Heart right ventricle (tissue), 16 donors: Measurements from ENCODE around the gene PIK3R4. TPM values are rescaled to one million over a fixed set of nuclear protein-coding genes. Genes with fewer than 3 reads are reported as not detected.

Experiments used
- ATAC-seq, 8 donors: fragments of 200-7000 bp; cut with Tn5 transposase; one replicate each; pipeline ENCODE4 v1.9.1; 2020; ENCODE audit warnings: mild to moderate bottlenecking in 8 of 8, moderate library complexity in 8 of 8, moderate number of reproducible peaks in 1 of 8
- DNase-seq, 2 donors: peaks; one replicate each; pipeline ENCODE4 v3.0.0-alpha.2; 2020
- H3K27ac ChIP-seq, 10 donors: fragments of 200-600 bp; sonication (generic) in 2 of 10; one replicate each; pipeline versions ENCODE4 v1.5.0 to v1.8.0; 2020 to 2022; ENCODE audit warnings: mild to moderate bottlenecking in 3 of 10
- H3K27me3 ChIP-seq, 7 donors: fragments of 200-600 bp; one replicate each; pipeline ENCODE4 v1.8.0; 2021 to 2022; ENCODE audit warnings: mild to moderate bottlenecking in 2 of 7
- H3K36me3 ChIP-seq, 9 donors: fragments of 200-600 bp; sonication (generic) in 1 of 9; one replicate each; pipeline versions ENCODE4 v1.5.0 to v1.8.0; 2020 to 2022; ENCODE audit warnings: mild to moderate bottlenecking in 2 of 9
- H3K4me1 ChIP-seq, 9 donors: fragments of 200-600 bp; sonication (generic) in 1 of 9; one replicate each; pipeline versions ENCODE4 v1.5.0 to v1.8.0; 2020 to 2022; ENCODE audit warnings: mild to moderate bottlenecking in 4 of 9
- H3K4me3 ChIP-seq, 10 donors: fragments of 200-600 bp; sonication (generic) in 2 of 10; one replicate each; pipeline versions ENCODE4 v1.5.0 to v1.8.0; 2020 to 2022; ENCODE audit warnings: mild to moderate bottlenecking in 7 of 10, moderate library complexity in 2 of 10
- H3K9me3 ChIP-seq, 11 donors: fragments of 200-600 bp in 10 of 11; sonication (generic) in 2 of 11; one replicate each; pipeline versions ENCODE4 v1.5.0 to v1.8.0; 2013 to 2022; ENCODE audit warnings: mild to moderate bottlenecking in 2 of 11, control low read depth in 1 of 11, moderate library complexity in 1 of 11
- WGBS, 2 donors: extraction: QIAGEN DNeasy Blood & Tissue Kit; methylation state at CpG; one replicate each; pipeline ENCODE4 v1.1.7; 2013; ENCODE audit warnings: inconsistent platforms in 1 of 2; 5-methylcytosine and 5-hydroxymethylcytosine counted together
- intact Hi-C, 10 donors: fragments of 100-400 bp; cut with DNase I; formaldehyde crosslinking; loops; one replicate each; pipeline versions ENCODE4 v1.11.1 to v1.14.2; 2022
- polyA plus RNA-seq, 2 donors: library from polyadenylated mRNA; stranded (reverse); fragments of 200-250 nt; gene quantifications; one replicate each; pipeline ENCODE4 v1.2.3, GENCODE V29; 2013
- total RNA-seq, 10 donors: library from RNA; stranded (reverse); fragmentation: NEBNext Ultra II Directional in 3 of 10; extraction: Animal tissue kit (Norgen Biotek cat#: 25700) in 3 of 10; gene quantifications; one replicate each; pipeline versions ENCODE4 v1.2.1 to v1.2.4, GENCODE V29; 2021 to 2023
- TF ChIP-seq, protein P1 (sequence below), 9 donors: fragments of 200-600 bp; sonication (generic) in 2 of 9; IDR thresholded peaks; one replicate each; pipeline versions ENCODE4 v1.5.0 to v1.8.0; 2021 to 2022; ENCODE audit warnings: antibody characterized with exemption in 9 of 9, mild to moderate bottlenecking in 5 of 9, moderate library complexity in 1 of 9
- donor health status: Arrhythmogenic right ventricular cardiomyopathy.
- donor health status: ischemic (EF 13 %, LVEDD 7.1; RV severe dilation, severe dysfunction).
- donor health status: healthy with polysubstance abuse.
- donor health status: DM: no; HTN: yes; CAD: no.
- donor health status: DM: no; HTN: no; CAD: no.
- donor health status: ischemic (EF 25% LVEDD 6.9; RV normal size, moderate dysfunction).
- donor health status: ischemic (EF 25% LVEDD 5.7; RV mildly dilated, moderate dysfunction).
- donor health status: healthy.
- donor health status: DM: yes; HTN: yes; CAD: no.
- donor health status: Ischemic cardiomyopathy.
- donor health status: ischemic (EF 35%, LVEDD 5.7; RV mildly dilated, moderate dysfunction).
- donor health status: nonischemic (EF 11% LVEDD 7.7; RV severe dilation, severe dysfunction).
- donor health status: DM: yes; HTN: yes; CAD: no.
- donor health status: PGD.
- donor health status: ischemic (EF 29% LVEDD 5.4; RV normal size, mild dysfunction).
- donor health status: nonischemic (EF 23%, LVEDD 6.1; RV moderate dilation, normal function).

The PIK3R4 gene
- total and polyA plus RNA-seq, 12 donors: 12.3 to 22.3 (median 17.1) TPM

DNA sequence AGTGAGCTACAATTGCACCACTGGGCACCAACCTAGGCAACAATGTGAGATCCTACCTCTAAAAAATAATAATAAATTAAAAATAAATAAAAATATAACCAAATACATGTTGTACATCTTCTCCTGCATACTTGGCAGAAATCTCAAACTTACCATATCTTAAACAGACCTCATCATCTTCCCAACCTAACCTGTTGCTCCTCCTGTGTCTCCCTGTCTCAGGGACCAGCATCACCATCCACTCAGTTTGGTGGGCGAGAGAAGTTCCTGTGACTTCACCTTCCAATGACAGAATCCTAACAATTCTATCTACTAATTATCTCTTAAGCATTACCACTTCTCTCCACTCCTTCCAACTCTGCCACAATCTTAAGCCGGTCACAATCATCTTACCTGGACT, 3.3 kb downstream of the PIK3R4 start:
- H3K9me3 ChIP-seq: no peaks in the 10 kb centered on the region
- peaks cover 0 to 61% (median 0%) of the 10 kb centered on the region in 9 donors for H3K36me3 ChIP-seq
- DNase-seq (no peak), ATAC-seq (no peak)
- 87 to 92% methylated on average over 2 of the region's 2 CpGs for WGBS, 2 donors
- H3K4me1 ChIP-seq: peaks cover 0 to 74% (median 51%) of the 10 kb centered on the region in 9 donors
- H3K27ac ChIP-seq: no peak overlapping the region
- H3K4me3 ChIP-seq: no peak overlapping the region
- intact Hi-C loops: no loop called here
- TF ChIP-seq, protein P1, sequence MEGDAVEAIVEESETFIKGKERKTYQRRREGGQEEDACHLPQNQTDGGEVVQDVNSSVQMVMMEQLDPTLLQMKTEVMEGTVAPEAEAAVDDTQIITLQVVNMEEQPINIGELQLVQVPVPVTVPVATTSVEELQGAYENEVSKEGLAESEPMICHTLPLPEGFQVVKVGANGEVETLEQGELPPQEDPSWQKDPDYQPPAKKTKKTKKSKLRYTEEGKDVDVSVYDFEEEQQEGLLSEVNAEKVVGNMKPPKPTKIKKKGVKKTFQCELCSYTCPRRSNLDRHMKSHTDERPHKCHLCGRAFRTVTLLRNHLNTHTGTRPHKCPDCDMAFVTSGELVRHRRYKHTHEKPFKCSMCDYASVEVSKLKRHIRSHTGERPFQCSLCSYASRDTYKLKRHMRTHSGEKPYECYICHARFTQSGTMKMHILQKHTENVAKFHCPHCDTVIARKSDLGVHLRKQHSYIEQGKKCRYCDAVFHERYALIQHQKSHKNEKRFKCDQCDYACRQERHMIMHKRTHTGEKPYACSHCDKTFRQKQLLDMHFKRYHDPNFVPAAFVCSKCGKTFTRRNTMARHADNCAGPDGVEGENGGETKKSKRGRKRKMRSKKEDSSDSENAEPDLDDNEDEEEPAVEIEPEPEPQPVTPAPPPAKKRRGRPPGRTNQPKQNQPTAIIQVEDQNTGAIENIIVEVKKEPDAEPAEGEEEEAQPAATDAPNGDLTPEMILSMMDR (IDR thresholded peaks at IDR 0.05): no peak
- H3K27me3 ChIP-seq: no peaks in the 10 kb centered on the region

DNA sequence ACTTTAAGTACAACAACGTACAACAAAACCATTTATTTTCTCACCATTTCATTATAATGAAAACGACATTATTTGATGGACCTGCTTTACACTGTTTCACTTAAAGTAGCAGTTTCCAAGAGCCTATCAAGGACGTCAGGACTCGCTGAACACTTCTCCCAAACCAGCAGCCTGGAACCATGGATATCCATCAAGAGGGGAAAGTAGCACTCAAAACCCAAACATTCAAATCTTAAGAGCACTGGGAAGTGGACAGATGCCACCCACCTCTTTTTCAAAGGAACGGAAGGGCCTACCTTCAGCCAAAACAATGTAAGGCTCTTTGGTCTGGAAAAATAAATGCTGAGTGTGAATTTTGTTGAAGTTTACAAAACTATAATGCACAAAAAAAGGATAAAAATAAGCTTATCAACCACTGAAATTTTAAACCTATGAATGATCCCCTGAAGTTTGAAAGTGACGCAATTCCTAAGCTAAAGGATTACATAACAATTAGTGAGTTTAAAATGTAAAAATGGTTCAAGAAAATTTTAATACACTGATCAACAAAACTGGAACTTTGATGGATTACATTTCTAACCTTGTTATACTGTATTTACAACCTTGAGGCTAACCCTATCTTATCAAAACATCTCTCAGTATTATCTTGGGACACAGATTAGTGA, 4.6 kb downstream of the PIK3R4 start:
- no peak overlapping the region for H3K27ac ChIP-seq
- H3K9me3 ChIP-seq: no peaks in the 10 kb centered on the region
- no peaks in the 10 kb centered on the region for H3K27me3 ChIP-seq
- intact Hi-C loops: no loop called here
- H3K4me3 ChIP-seq: no peak overlapping the region
- WGBS, 2 donors: 85 to 87% methylated on average over 6 of the region's 6 CpGs
- peaks cover 0 to 61% (median 0%) of the 10 kb centered on the region in 9 donors for H3K36me3 ChIP-seq
- no peak for ATAC-seq
- H3K4me1 ChIP-seq: peaks cover 0 to 68% (median 51%) of the 10 kb centered on the region in 9 donors
- DNase-seq: no peak
- TF ChIP-seq, protein P1 (IDR thresholded peaks at IDR 0.05): no peak

DNA sequence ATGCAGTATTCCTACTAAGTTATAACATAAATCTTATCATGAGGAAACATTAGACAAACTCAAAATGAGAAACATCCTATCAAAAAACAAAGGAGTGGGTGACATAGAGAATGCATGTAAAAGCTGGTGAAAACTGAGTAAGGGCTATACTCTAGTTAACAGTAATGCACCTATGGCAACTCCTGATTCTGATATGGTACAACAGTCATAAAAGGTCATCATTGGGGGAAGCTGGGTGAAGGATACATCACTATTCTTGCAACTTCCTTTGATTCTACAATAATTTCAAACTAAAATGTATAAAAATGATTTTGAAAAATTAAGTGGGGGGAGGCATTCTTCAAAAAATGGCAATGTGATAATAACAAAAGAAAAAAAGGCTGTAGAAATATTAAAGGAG, 6.8 kb downstream of the PIK3R4 start:
- TF ChIP-seq, protein P1 (IDR thresholded peaks at IDR 0.05): no peak
- no peak overlapping the region for H3K27ac ChIP-seq
- ATAC-seq (no peak), DNase-seq (no peak)
- no peaks in the 10 kb centered on the region for H3K27me3 ChIP-seq
- peaks cover 0 to 80% (median 5%) of the 10 kb centered on the region in 9 donors for H3K36me3 ChIP-seq
- no peak overlapping the region for H3K4me3 ChIP-seq
- no peaks in the 10 kb centered on the region for H3K9me3 ChIP-seq
- H3K4me1 ChIP-seq: peaks cover 0 to 52% (median 38%) of the 10 kb centered on the region in 9 donors
- intact Hi-C loops: no loop called here

DNA sequence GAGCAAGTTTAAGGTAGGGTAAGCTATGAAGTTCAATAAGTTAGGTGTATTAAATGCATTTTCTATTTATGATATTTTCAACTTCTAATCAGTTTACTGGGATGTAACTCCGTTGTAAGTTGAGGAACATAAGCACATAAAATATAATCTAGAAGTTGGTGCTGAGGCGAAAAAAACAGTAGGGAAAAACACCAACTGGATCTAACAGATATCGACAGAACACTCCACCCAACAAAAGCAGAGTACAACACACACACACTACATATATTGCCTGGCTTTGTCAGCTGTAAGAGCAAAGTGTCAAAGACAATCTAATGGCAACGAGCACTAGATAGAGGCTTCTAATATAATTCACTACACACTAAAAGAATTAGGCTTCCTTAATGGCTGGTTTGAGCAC, 8.4 kb downstream of the PIK3R4 start:
- TF ChIP-seq, protein P1 (IDR thresholded peaks at IDR 0.05): no peak
- H3K27ac ChIP-seq: no peak overlapping the region
- H3K4me1 ChIP-seq: peaks cover 0 to 36% (median 23%) of the 10 kb centered on the region in 9 donors
- intact Hi-C loops: no loop called here
- WGBS, 2 donors: 90 to 96% methylated on average over 4 of the region's 4 CpGs
- H3K4me3 ChIP-seq: no peak overlapping the region
- no peaks in the 10 kb centered on the region for H3K27me3 ChIP-seq
- DNase-seq (no peak), ATAC-seq (no peak)
- H3K9me3 ChIP-seq: no peaks in the 10 kb centered on the region
- H3K36me3 ChIP-seq: peaks cover 0 to 82% (median 9%) of the 10 kb centered on the region in 9 donors
